HepG2 (cell line): Measurements from ENCODE around the gene SIX5. TPM values are rescaled to one million over a fixed set of nuclear protein-coding genes. Genes with fewer than 3 reads are reported as not detected.

Source experiments
- AKAP8 ChIP-seq: sonication (generic); formaldehyde crosslinking; IDR thresholded peaks from 2 replicates; pipeline ENCODE4 v1.5.1; 2020; ENCODE audit warnings: mild to moderate bottlenecking, missing genetic modification reagents
- ATRX ChIP-seq: sonication (generic); formaldehyde crosslinking; IDR thresholded peaks from 2 replicates; pipeline ENCODE4 v1.4.0; 2020; ENCODE audit warnings: missing genetic modification reagents, borderline replicate concordance
- BATF2 ChIP-seq: sonication (generic); formaldehyde crosslinking; IDR thresholded peaks from 2 replicates; pipeline ENCODE4 v1.8.0; 2022; ENCODE audit warnings: mild to moderate bottlenecking, missing genetic modification reagents, moderate library complexity
- CSRNP2 ChIP-seq: sonication (generic); formaldehyde crosslinking; conservative IDR thresholded peaks from 2 replicates; pipeline ENCODE4 v1.8.0; 2022; ENCODE audit warnings: low read depth, missing genetic modification reagents
- HNRNPL ChIP-seq: fragments of 200-400 bp; formaldehyde crosslinking; IDR thresholded peaks from 2 replicates; pipeline ENCODE4 v1.6.1; 2017; ENCODE audit warnings: mild to moderate bottlenecking, low read depth, low read length
- IRF2 ChIP-seq: IDR thresholded peaks from 2 replicates; pipeline ENCODE4 v1.6.1; 2018; ENCODE audit warnings: missing genetic modification reagents, missing compliant biosample characterization
- MAFF ChIP-seq: IDR thresholded peaks from 2 replicates; pipeline ENCODE4 v1.6.1; 2011; ENCODE audit warnings: low read depth, low read length, improper control_type of control experiment
- TP53 ChIP-seq: sonication (generic); formaldehyde crosslinking; conservative IDR thresholded peaks from 2 replicates; pipeline ENCODE4 v1.4.0; 2020; ENCODE audit warnings: missing genetic modification reagents
- ZBTB10 ChIP-seq: sonication (generic); formaldehyde crosslinking; IDR thresholded peaks from 2 replicates; pipeline ENCODE4 v1.4.0; 2020; ENCODE audit warnings: missing genetic modification reagents, borderline replicate concordance
- ZNF235 ChIP-seq: sonication (generic); formaldehyde crosslinking; IDR thresholded peaks from 2 replicates; pipeline ENCODE4 v1.8.1; 2023; ENCODE audit warnings: mild to moderate bottlenecking, missing genetic modification reagents, borderline replicate concordance
- ZNF501 ChIP-seq: sonication (generic); formaldehyde crosslinking; IDR thresholded peaks from 2 replicates; pipeline ENCODE4 v1.5.1; 2020; ENCODE audit warnings: mild to moderate bottlenecking, moderate library complexity, missing genetic modification reagents
- ZNF563 ChIP-seq: sonication (generic); formaldehyde crosslinking; IDR thresholded peaks from 2 replicates; pipeline ENCODE4 v1.8.0; 2022; ENCODE audit warnings: mild to moderate bottlenecking, moderate library complexity, missing genetic modification reagents
- ZNF646 ChIP-seq: sonication (generic); formaldehyde crosslinking; IDR thresholded peaks from 2 replicates; pipeline ENCODE4 v1.9.0; 2021; ENCODE audit warnings: mild to moderate bottlenecking, missing genetic modification reagents
- ZNF770 ChIP-seq: sonication (generic); formaldehyde crosslinking; IDR thresholded peaks from 2 replicates; pipeline ENCODE4 v1.5.0; 2020; ENCODE audit warnings: mild to moderate bottlenecking, missing genetic modification reagents
- ZNF775 ChIP-seq: sonication (generic); formaldehyde crosslinking; IDR thresholded peaks from 2 replicates; pipeline ENCODE4 v1.4.0; 2020; ENCODE audit warnings: missing genetic modification reagents, mild to moderate bottlenecking, moderate library complexity, borderline replicate concordance
- ZNF777 ChIP-seq: sonication (generic); formaldehyde crosslinking; IDR thresholded peaks from 2 replicates; pipeline ENCODE4 v1.4.0; 2020; ENCODE audit warnings: missing genetic modification reagents
- polyA plus RNA-seq, 8 experiments: library from polyadenylated mRNA; depleted of rRNA in 3 of 8; stranded (reverse) in 7 of 8; unstranded in 1 of 8; fragments of >200 nt; fragmentation: Illumina TruSeq in 4 of 8; extraction: Trizol in 4 of 8; gene quantifications; 2 replicates each; pipeline versions ENCODE4 v1.2.1 to v1.2.3, GENCODE V29; 2011 to 2016; ENCODE audit warnings: low read depth in 4 of 8, missing spikeins in 1 of 8, mixed read lengths in 1 of 8; ENCODE audit not compliant: insufficient read depth in 1 of 8
- total RNA-seq, 5 experiments: library from RNA; depleted of rRNA; stranded (reverse); fragments of >200 nt; fragmentation: Illumina TruSeq; extraction: Trizol; gene quantifications; 2 replicates each; pipeline ENCODE4 v1.2.3, GENCODE V29; 2016; ENCODE audit warnings: low read depth in 1 of 5

Gene SIX5
- total and polyA plus RNA-seq, 2 of the 13 experiments (the other 11 are each of a cell fraction or from before 2014, with no cell fraction given): 7.7 to 10.5 TPM

GRCh38 chr19:45766296-45766868 lies 2.7 kb downstream of the SIX5 start (continued):
- TF ChIP-seq ZNF563 (CRISPR knock-in tag): no peak
- TF ChIP-seq ZNF501 (CRISPR knock-in tag): no peak
- TF ChIP-seq AKAP8: peak; percentile 9; the same call in 1 of the 2 replicates
- no peak for TF ChIP-seq BATF2
- no peak for TF ChIP-seq TP53 (CRISPR knock-in tag)
- TF ChIP-seq ZNF646 (CRISPR knock-in tag): no peak
- TF ChIP-seq ZNF235: 0 out of 2 replicates have a peak, but pooled peaks have one; percentile 38
- no peak for TF ChIP-seq IRF2 (CRISPR knock-in tag)
- TF ChIP-seq ZNF770: no peak
- TF ChIP-seq MAFF: no peak
- no peak for TF ChIP-seq CSRNP2 (CRISPR knock-in tag)
- TF ChIP-seq ZBTB10 (CRISPR knock-in tag): no peak
- no peak for TF ChIP-seq HNRNPL
- TF ChIP-seq ATRX: no peak
- TF ChIP-seq ZNF775 (CRISPR knock-in tag): no peak
- TF ChIP-seq ZNF777 (CRISPR knock-in tag): 0 out of 2 replicates have a peak, but pooled peaks have one; percentile 3
